IPS DF 6.9 (cell line): ENCODE results near the gene C20orf96.

Experiments used
- DNase-seq: peaks from one replicate; pipeline ENCODE4 v3.0.0-alpha.2; 2013; ENCODE audit warnings: low read depth, low spot score
- H3K27ac ChIP-seq: one replicate; pipeline ENCODE4 v1.5.1; 2013; ENCODE audit warnings: low read length, control low read depth
- H3K27me3 ChIP-seq: 2 replicates; pipeline ENCODE4 v1.6.1; 2013; ENCODE audit warnings: mild to moderate bottlenecking, low read length; ENCODE audit not compliant: control insufficient read depth, insufficient read depth
- H3K36me3 ChIP-seq: 2 replicates; pipeline ENCODE4 v1.6.1; 2013; ENCODE audit warnings: low read length; ENCODE audit not compliant: control insufficient read depth, insufficient read depth
- H3K4me1 ChIP-seq: 2 replicates; pipeline ENCODE4 v1.6.1; 2013; ENCODE audit warnings: low read length; ENCODE audit not compliant: control insufficient read depth, insufficient read depth
- H3K4me3 ChIP-seq: 2 replicates; pipeline ENCODE4 v1.5.1; 2013; ENCODE audit warnings: mild to moderate bottlenecking, low read length
- H3K9me3 ChIP-seq: 2 replicates; pipeline ENCODE4 v1.6.1; 2013; ENCODE audit warnings: low read length, inconsistent platforms; ENCODE audit not compliant: control insufficient read depth, insufficient read depth
- WGBS: extraction: QIAGEN DNeasy Blood & Tissue Kit; methylation state at CpG from one replicate; pipeline ENCODE4 v1.1.7; 2013; ENCODE audit warnings: mixed read lengths, missing lambda C conversion rate; ENCODE audit not compliant: insufficient read length, insufficient coverage; 5-methylcytosine and 5-hydroxymethylcytosine counted together

The C20orf96 gene

DNA sequence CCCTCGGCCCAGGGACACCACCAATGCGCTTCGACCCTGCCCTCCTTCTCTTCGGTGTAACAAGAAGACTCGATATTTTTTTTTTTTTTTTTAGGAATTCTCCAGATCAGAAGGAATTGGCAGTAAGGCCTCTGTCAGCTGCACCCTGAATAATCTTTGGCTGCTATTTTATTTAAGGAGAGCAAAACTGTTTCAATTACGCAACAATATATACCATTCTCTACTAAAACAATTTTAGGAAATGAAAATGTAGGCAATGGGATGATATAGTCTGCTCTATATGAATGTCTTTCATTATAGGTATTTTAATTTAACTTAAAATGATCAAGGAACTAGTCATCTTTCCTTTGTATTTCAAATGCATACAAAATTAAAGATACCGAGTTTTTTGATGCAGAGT, 20.1 kb upstream of the C20orf96 start:
- no peak for DNase-seq
- no peak overlapping the region for H3K4me3 ChIP-seq
- no CpG with 5 or more reads among the region's 7 CpGs for WGBS
- peaks cover 1% of the 10 kb centered on the region; the same call in 1 of the 2 replicates for H3K4me1 ChIP-seq
- no peaks in the 10 kb centered on the region for H3K9me3 ChIP-seq
- H3K27ac ChIP-seq, result no peak overlapping the region
- no peaks in the 10 kb centered on the region for H3K27me3 ChIP-seq
- H3K36me3 ChIP-seq, result no peaks in the 10 kb centered on the region

GRCh38 chr20:309841-310644, 19.5 kb upstream of the C20orf96 start:
- Histone ChIP-seq H3K4me1 (peaks cover 1% of the 10 kb centered on the region; the same call in 1 of the 2 replicates), H3K27ac (no peak overlapping the region), H3K4me3 (peak overlapping the region; percentile 23; the same call in 1 of the 2 replicates), H3K36me3 (no peaks in the 10 kb centered on the region), H3K9me3 (no peaks in the 10 kb centered on the region), H3K27me3 (no peaks in the 10 kb centered on the region)
- DNase-seq, result peak; percentile 97
- WGBS, result no CpG with 5 or more reads among the region's 31 CpGs

GRCh38 chr20:309306-309840, 18.8 kb upstream of the C20orf96 start:
- H3K27ac ChIP-seq, result no peak overlapping the region
- no peak for DNase-seq

DNA sequence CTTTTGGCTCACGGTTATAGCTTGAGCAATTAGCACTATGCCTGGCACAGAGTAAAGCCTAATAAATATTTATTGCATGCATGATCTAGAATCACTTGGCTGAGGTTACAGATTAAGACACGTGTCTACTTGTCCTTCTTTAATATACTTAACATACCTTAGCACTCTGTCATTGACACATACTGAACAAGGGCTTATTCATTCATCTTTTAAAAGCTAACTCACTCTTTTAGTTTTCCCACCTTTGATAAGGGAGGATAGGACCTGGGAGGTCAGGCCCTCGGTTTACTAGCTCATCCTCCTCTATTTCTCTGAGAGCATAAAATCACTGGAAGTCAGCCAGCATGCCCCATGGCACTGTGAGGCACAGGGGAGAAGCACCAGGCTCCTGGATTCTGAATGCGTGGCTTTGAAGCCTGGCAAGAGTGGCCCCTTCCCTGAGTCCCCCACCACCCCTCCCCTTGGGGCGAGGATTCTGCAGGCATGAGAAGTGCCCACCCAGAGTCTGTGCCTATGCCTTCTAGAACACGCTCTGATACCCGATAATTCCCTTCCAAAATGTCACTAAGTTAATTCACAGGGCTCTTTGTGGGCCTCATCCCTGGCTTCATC, 18.0 kb upstream of the C20orf96 start:
- H3K4me1 ChIP-seq, result peaks cover 1% of the 10 kb centered on the region; the same call in 1 of the 2 replicates
- no peak for DNase-seq
- no peak overlapping the region for H3K4me3 ChIP-seq
- no peak overlapping the region for H3K27ac ChIP-seq
- no CpG with 5 or more reads among the region's 7 CpGs for WGBS
- H3K27me3 ChIP-seq, result no peaks in the 10 kb centered on the region
- no peaks in the 10 kb centered on the region for H3K36me3 ChIP-seq
- no peaks in the 10 kb centered on the region for H3K9me3 ChIP-seq

More at GRCh38 chr20:309306-309840, 18.8 kb upstream of the C20orf96 start:
- WGBS, result no CpG with 5 or more reads among the region's 6 CpGs
- Histone ChIP-seq H3K4me3 (no peak overlapping the region; the same call in 1 of the 2 replicates), H3K9me3 (no peaks in the 10 kb centered on the region), H3K36me3 (no peaks in the 10 kb centered on the region), H3K27me3 (no peaks in the 10 kb centered on the region), H3K4me1 (peaks cover 1% of the 10 kb centered on the region; the same call in 1 of the 2 replicates)

GRCh38 chr20:305745-306144, 15.2 kb upstream of the C20orf96 start:
- H3K4me1 ChIP-seq, result peaks cover 7% of the 10 kb centered on the region; the same call in 1 of the 2 replicates
- no peak for DNase-seq
- H3K4me3 ChIP-seq, result no peak overlapping the region
- no peaks in the 10 kb centered on the region for H3K27me3 ChIP-seq
- no peaks in the 10 kb centered on the region for H3K36me3 ChIP-seq
- no peak overlapping the region for H3K27ac ChIP-seq
- H3K9me3 ChIP-seq, result no peaks in the 10 kb centered on the region
- no CpG with 5 or more reads among the region's 11 CpGs for WGBS

DNA sequence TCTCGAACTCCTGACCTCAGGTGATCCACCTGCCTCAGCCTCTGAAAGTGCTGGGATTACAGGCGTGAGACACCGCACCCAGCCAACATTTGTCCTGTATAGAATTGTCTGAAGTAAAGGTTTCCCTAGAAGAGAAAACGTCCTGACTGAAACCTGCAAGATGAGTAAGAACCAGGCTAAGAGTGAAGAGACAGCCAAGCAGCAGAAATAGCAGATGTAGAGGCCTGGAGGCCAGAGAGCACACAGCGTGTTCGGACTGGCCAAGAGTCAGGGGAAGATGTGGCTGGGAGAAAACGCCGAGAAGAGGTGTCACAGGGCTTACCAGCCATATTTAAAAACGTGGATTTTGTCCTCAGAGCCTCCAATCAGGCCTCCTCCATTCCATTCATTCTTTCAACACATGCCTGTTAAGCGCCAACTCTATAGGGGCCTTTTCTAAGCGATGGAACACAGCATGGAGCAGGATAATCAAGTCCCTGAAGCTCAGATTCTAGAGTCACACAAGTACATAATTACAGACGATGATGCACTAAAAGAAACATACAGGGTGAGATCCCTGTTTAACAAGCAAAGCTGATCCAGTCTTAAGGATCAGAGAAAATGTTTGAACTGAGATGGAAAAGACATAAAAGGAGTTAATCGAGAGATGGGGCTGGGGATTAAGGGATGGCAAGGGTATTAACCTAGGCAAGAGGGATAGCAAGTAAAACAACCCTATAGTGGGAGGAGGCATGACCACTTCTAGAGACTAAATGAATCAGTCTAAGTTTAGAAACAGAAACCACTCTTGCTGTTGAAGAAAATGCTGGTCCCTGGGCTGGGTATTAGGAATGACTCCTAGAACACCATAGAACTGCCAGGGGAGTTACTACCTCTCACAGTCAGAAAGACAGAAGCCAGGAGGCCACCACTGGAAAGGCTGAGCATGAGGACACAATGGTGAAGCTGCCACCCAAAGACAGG, 11.6 kb upstream of the C20orf96 start:
- peaks cover 8% of the 10 kb centered on the region; the same call in 1 of the 2 replicates for H3K4me1 ChIP-seq
- no peaks in the 10 kb centered on the region for H3K36me3 ChIP-seq
- H3K9me3 ChIP-seq, result no peaks in the 10 kb centered on the region
- WGBS, result no CpG with 5 or more reads among the region's 13 CpGs
- H3K27me3 ChIP-seq, result no peaks in the 10 kb centered on the region
- DNase-seq, result no peak
- no peak overlapping the region for H3K27ac ChIP-seq
- H3K4me3 ChIP-seq, result no peak overlapping the region

GRCh38 chr20:300345-300990, 9.9 kb upstream of the C20orf96 start:
- peak overlapping the region; percentile 3 for H3K27ac ChIP-seq
- no peak for DNase-seq
- peaks cover 8% of the 10 kb centered on the region; the same call in 1 of the 2 replicates for H3K4me1 ChIP-seq
- no peaks in the 10 kb centered on the region for H3K27me3 ChIP-seq
- H3K9me3 ChIP-seq, result no peaks in the 10 kb centered on the region
- no peaks in the 10 kb centered on the region for H3K36me3 ChIP-seq
- H3K4me3 ChIP-seq, result peak overlapping the region; percentile 17; the same call in 1 of the 2 replicates
- no CpG with 5 or more reads among the region's 10 CpGs for WGBS

DNA sequence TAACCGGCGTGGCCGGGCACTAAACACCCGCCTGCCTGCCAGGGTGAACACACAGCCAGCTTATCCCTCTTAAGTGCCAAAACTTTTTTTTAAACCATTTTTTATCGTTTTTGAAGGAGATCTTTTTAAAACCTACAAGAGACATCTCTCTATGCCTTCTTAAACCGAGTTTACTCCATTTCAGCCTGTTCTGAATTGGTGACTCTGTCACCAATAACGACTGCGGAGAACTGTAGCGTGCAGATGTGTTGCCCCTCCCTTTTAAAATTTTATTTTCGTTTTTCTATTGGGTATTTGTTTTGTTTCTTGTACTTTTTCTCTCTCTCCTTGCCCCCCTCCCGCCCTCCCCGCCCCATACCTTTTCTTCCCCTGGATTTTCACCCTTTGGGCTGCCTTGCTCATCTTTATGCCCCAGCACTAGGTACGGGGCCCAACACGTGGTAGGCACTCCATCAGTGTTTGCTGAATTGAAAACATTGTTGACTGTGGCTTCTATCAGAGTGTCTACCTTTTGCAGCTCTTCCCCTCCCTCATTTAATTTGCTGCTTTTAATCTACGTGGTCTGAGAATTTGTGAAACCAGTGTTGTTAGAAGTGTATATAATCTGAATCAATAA, 8.3 kb upstream of the C20orf96 start:
- H3K36me3 ChIP-seq, result no peaks in the 10 kb centered on the region
- H3K27ac ChIP-seq, result no peak overlapping the region

DNA sequence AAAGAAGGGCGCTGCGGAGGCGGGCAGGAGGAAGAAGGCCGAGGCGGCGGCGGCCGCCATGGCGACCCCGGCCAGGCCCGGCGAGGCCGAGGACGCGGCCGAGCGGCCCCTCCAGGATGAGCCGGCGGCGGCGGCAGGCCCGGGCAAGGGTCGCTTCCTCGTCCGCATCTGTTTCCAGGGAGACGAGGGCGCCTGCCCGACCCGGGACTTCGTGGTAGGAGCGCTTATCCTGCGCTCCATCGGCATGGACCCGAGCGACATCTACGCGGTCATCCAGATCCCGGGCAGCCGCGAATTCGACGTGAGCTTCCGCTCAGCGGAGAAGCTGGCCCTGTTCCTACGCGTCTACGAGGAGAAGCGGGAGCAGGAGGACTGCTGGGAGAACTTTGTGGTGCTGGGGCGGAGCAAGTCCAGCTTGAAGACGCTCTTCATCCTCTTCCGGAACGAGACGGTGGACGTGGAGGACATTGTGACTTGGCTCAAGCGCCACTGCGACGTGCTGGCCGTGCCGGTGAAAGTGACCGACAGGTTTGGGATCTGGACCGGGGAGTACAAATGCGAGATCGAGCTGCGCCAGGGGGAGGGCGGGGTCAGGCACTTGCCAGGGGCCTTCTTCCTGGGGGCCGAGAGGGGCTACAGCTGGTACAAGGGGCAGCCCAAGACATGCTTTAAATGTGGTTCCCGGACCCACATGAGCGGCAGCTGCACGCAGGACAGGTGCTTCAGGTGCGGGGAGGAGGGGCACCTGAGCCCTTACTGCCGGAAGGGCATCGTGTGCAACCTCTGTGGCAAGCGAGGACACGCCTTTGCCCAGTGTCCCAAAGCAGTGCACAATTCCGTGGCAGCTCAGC, 7.6 kb upstream of the C20orf96 start:
- no CpG with 5 or more reads among the region's 75 CpGs for WGBS
- no peaks in the 10 kb centered on the region for H3K9me3 ChIP-seq
- H3K27ac ChIP-seq, result no peak overlapping the region
- no peaks in the 10 kb centered on the region for H3K27me3 ChIP-seq
- no peaks in the 10 kb centered on the region for H3K36me3 ChIP-seq
- H3K4me3 ChIP-seq, result peak overlapping the region; percentile 66
- no peak for DNase-seq
- peaks cover 8% of the 10 kb centered on the region; the same call in 1 of the 2 replicates for H3K4me1 ChIP-seq

More for the DNA sequence above, 8.3 kb upstream of the C20orf96 start:
- no peak for DNase-seq
- no peaks in the 10 kb centered on the region for H3K27me3 ChIP-seq
- H3K4me1 ChIP-seq, result peaks cover 8% of the 10 kb centered on the region; the same call in 1 of the 2 replicates
- H3K9me3 ChIP-seq, result no peaks in the 10 kb centered on the region
- no CpG with 5 or more reads among the region's 15 CpGs for WGBS
- H3K4me3 ChIP-seq, result peak overlapping the region; percentile 66
